ENCODE measurements around the gene ASB18.

DNA sequence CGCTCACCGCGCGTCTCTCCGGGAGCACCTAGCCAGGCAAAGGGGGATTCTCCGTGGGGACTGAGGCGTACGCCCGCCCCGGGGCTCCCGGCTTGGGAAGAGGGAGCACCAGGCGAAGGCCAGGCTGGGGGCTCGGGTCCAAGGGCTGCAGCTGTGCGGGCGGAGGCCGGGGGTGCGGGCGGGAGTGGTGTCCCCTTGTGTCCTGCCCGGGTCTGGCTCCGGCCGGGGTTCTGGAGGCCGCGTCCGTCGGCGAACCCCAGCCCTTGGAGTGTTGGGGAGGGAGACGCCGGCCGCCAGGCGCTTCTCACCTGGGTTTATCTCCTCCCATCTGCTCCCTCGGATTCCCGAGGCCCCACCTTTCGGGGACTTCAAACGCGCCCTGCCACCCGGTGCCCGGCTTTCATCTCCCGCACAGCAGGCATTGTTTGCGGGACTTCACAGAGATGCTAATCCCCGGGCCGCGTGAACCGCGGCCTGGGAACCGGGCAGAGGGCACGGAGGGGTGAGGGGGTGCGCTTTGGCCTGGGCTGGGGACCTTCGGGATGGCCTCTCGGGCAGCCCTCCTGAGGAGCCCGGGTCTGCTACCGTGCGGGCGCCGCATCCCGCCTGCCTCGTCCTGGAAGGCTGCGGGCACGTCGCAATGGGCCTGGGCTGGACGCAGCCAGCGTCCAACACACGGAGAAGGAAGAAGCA is 91.0 kb downstream of the ASB18 start:
- TF ChIP-seq, protein P1, sequence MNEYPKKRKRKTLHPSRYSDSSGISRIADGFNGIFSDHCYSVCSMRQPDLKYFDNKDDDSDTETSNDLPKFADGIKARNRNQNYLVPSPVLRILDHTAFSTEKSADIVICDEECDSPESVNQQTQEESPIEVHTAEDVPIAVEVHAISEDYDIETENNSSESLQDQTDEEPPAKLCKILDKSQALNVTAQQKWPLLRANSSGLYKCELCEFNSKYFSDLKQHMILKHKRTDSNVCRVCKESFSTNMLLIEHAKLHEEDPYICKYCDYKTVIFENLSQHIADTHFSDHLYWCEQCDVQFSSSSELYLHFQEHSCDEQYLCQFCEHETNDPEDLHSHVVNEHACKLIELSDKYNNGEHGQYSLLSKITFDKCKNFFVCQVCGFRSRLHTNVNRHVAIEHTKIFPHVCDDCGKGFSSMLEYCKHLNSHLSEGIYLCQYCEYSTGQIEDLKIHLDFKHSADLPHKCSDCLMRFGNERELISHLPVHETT (CRISPR knock-in tag; conservative IDR thresholded peaks at IDR 0.05): no peak
- no peak for TF ChIP-seq SNRNP70 (IDR thresholded peaks at IDR 0.05; ENCODE audit: low read depth, low read length)
- TF ChIP-seq, protein P2, sequence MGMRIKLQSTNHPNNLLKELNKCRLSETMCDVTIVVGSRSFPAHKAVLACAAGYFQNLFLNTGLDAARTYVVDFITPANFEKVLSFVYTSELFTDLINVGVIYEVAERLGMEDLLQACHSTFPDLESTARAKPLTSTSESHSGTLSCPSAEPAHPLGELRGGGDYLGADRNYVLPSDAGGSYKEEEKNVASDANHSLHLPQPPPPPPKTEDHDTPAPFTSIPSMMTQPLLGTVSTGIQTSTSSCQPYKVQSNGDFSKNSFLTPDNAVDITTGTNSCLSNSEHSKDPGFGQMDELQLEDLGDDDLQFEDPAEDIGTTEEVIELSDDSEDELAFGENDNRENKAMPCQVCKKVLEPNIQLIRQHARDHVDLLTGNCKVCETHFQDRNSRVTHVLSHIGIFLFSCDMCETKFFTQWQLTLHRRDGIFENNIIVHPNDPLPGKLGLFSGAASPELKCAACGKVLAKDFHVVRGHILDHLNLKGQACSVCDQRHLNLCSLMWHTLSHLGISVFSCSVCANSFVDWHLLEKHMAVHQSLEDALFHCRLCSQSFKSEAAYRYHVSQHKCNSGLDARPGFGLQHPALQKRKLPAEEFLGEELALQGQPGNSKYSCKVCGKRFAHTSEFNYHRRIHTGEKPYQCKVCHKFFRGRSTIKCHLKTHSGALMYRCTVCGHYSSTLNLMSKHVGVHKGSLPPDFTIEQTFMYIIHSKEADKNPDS (CRISPR knock-in tag; IDR thresholded peaks at IDR 0.05): no peak
- no peak for TF ChIP-seq HIVEP1 (CRISPR knock-in tag; IDR thresholded peaks at IDR 0.05)
- TF ChIP-seq, protein P3, sequence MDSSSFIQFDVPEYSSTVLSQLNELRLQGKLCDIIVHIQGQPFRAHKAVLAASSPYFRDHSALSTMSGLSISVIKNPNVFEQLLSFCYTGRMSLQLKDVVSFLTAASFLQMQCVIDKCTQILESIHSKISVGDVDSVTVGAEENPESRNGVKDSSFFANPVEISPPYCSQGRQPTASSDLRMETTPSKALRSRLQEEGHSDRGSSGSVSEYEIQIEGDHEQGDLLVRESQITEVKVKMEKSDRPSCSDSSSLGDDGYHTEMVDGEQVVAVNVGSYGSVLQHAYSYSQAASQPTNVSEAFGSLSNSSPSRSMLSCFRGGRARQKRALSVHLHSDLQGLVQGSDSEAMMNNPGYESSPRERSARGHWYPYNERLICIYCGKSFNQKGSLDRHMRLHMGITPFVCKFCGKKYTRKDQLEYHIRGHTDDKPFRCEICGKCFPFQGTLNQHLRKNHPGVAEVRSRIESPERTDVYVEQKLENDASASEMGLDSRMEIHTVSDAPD (CRISPR knock-in tag; IDR thresholded peaks at IDR 0.05): no peak
- TF ChIP-seq CHD2 (IDR thresholded peaks at IDR 0.05; ENCODE audit: low read depth, low read length): no peak
- peak; percentile 80 for TF ChIP-seq TCF7 (IDR thresholded peaks at IDR 0.05; ENCODE audit: low read depth)
- TF ChIP-seq, protein P4, sequence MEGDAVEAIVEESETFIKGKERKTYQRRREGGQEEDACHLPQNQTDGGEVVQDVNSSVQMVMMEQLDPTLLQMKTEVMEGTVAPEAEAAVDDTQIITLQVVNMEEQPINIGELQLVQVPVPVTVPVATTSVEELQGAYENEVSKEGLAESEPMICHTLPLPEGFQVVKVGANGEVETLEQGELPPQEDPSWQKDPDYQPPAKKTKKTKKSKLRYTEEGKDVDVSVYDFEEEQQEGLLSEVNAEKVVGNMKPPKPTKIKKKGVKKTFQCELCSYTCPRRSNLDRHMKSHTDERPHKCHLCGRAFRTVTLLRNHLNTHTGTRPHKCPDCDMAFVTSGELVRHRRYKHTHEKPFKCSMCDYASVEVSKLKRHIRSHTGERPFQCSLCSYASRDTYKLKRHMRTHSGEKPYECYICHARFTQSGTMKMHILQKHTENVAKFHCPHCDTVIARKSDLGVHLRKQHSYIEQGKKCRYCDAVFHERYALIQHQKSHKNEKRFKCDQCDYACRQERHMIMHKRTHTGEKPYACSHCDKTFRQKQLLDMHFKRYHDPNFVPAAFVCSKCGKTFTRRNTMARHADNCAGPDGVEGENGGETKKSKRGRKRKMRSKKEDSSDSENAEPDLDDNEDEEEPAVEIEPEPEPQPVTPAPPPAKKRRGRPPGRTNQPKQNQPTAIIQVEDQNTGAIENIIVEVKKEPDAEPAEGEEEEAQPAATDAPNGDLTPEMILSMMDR (CRISPR knock-in tag; IDR thresholded peaks at IDR 0.05): no peak
- TF ChIP-seq ASH2L (IDR thresholded peaks at IDR 0.05; ENCODE audit: insufficient read length, low read depth, low read length): no peak
- no peak for TF ChIP-seq POLR2A (IDR thresholded peaks at IDR 0.05; ENCODE audit: insufficient read depth in 1 of 2, low read depth in 2 of 2, low read length in 2 of 2)
- TF ChIP-seq TCF12 (IDR thresholded peaks at IDR 0.05): no peak
- no peak for TF ChIP-seq TCF12 (CRISPR knock-in tag; IDR thresholded peaks at IDR 0.05)
